ENCODE measurements around the gene NEUROG1.
A peak's percentile ranks its signal among the peaks of the same experiment; 100 is the strongest.

The NEUROG1 gene, protein sequence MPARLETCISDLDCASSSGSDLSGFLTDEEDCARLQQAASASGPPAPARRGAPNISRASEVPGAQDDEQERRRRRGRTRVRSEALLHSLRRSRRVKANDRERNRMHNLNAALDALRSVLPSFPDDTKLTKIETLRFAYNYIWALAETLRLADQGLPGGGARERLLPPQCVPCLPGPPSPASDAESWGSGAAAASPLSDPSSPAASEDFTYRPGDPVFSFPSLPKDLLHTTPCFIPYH

DNA sequence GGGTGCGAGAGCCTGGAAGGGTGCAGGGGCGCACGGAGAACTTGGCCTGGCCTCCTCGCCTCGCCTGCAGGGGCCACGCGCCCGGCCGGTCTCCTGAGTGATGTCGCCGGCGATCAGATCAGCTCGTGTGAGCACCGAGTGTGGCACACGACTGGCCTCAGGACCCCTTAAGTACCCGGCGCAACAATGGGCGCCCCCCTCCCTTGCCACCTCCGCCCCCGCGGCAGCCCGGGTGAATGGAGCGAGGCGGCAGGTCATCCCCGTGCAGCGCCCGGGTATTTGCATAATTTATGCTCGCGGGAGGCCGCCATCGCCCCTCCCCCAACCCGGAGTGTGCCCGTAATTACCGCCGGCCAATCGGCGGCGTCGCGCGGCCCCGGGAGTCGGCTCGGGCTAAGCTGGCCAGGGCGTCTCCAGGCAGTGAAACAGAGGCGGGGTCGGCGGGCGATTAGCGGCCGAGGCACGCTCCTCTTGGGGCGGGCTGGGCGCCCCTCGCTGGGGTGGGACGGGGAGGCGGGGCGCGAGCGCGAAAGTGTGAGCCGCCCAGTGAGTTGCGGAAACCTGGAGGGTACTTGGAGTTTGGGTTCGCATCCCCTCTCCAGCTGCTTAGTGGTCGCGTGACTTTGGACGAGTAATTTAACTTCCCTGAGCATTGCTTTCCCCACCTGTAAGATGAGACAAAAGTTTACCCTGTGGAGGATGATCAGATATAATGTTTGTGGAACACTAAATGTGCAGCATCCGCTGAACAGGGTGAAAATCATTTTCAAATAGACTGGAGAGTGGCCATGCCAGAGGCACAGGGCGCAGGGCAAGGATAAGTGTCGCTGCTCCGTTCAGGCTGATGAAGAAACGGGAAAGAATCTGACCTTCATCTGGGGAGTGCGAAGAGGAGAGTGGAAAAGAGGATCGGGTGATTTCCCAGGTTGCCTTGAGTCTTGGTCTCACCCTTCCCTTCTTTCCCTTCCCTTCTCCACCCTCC is at the start of gene NEUROG1:
Gene NEUROG1 (minus strand): TSS at position 145 of the 982 bp plus-strand sequence. CDS start 274 bp downstream, outside the sequence.
- peak; percentile 22 for DNase-seq

DNA sequence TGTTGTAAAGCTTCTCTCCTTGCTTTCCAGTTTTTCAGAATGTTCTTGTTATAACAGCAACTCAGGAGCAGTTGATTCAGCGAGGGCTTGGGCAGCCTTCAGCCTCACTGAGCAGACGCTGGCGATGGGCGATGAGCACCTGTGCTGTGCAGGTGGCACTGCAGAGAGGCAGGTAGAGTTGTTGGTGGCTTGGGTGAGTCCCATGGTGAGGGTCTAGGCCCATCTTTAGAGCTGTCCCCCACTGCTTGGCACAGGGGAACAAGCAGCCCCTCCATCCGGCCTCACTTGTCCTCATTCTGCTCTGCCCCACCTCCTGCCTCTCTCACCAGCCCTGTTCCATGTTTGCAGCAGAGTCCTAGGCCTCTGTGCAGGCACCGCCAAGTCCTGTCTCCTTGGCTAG is 49.2 kb upstream of the NEUROG1 start:
- DNase-seq, result no peak

DNA sequence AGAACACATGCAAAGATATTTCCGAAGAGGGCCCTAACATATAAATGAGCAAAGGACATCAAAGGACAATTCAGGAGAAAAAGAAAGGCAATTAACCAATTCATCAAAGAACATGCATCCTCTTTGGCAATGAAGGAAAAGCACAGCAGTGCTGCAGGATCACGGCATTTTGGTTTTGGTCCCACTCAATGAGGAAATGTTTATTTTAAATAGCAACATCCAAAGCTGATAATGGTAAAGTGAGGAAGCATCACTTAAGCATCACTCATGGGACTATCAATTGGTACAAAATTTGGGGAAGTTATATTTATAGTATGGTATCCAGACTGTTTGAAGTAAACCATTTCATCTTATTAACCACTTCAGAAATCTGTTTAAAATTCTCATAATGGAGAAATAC is 48.5 kb upstream of the NEUROG1 start:
- no peak for DNase-seq

DNA sequence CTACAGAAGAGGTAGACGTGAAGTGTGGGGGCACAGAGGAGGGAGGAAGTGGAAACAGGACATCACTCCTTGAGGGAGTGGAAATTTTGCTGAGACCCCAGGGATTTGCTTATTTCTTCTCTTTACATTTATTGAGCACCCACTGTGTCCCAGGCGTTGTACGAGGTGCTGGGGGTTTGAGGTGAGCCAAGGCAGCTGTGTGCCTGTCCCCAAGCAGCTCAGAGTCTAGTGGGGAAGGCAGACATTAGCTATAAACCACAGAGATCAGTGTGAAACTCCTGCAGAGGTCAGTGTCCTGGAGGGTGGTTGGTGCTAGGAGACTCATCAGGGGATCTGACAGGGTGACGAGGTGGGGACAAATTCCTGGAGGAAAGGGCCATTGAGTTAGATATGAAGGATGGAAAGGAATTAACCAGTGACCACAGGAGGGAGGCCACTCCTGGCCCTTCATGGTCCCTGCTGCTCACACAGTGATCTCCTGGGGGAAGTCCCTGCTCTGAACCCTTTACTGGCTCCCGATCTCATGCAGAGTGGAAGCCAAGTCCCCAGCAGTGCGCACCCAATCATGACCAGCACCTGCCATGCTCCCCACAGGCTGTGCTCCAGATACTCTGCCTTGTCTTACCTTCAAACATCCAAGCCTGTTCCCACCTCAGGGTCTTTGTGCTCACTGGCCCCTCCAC is 46.5 kb upstream of the NEUROG1 start:
- DNase-seq, result no peak

DNA sequence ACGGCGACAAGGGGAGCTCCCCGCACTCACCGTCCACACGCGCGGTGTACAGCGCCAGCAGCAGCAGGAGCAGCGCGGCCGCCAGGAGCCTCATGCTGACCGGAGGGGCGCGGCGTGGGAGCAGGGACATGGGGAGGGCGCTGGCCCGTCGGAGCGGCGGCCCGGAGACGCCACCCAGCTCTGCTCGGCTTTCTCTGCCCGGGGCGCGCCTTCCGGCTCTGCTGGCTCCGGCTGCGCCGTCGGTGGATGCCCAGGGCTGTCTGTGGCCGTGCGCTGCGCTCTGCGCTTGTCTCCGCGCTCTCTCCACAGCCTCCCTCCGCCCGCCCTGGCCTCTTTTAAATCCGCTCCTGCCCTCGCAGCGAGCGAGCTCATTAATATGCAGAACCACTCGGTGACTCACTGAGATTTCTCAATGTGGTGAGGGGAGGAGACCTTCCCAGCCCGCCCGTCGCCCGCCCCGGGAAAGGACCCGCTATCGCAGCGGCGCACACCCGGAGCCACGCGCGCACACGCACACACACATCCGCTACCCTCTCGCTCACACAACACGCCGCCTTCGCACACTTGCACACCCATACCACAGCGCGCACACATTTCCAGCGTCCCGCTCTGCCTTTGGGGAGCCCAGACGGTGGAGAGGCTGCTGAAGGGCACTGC is 43.0 kb upstream of the NEUROG1 start, which contains the start of gene CXCL14:
Gene CXCL14 (minus strand): TSS at position 307 of the 657 bp plus-strand sequence. CDS start 213 bp downstream, at position 94.
- DNase-seq, result no peak

DNA sequence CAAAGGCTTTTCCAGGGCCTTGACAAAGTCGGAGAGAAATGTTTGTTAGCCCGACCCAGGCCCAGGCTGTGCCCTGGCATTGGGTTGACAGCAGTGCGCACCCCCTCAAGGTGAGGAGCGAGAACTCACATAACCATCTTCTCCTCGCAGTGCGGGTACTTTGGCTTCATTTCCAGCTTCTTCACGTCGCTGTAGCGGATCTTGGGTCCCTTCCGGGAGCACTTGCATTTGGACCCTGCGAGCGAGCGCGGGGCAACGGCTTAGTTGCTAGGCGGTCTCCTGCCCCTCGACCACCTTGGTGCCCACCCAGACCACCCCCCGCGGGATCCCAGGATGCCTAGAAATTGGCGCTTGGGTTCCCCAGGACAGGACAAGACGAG is 42.5 kb upstream of the NEUROG1 start:
- DNase-seq, result no peak

DNA sequence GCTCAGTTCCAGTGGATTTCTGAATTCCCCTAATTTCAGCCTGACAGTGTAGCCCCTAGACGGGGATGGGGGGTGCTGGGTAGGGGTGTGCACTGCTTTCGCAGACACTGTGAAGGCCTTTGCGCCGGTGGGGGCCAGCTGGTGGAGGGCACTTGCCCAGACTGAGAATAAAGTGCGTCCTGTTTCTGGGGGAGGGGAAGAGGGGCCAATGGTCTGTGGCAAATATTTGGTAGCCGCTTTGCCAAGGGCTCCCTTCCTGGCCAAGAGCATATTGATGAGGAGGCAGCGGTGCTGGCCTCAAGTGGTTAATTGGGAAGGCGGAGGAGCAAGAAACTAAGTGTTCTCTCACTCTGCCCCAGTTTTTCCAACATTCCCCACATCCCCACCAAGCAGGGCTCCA is 41.7 kb upstream of the NEUROG1 start:
- DNase-seq, result no peak

DNA sequence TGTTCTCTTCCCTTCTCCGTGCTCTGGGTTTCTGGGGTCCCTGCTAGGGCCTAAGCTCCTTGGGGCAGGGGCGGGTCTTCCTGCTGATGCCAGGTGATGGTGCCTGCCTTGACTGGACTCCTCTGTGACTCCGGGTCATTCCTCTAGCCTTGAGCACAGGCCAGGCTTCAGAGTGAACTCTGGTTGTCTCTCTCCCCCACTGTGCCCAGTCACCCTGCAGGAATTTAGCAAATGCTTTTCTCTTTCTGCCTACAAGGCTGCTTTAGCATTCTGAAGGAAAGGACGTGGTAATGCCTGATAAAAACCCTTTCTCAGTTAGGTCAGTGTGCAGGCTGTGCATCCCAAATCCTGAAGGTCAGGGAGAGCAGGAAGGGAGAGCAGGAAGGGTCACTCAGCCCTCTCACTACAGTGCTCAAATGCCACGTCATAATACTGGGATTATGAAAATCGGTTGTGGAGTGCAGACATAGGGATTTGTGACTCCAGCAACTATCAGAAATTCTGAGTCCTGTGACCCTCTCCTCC is 40.4 kb upstream of the NEUROG1 start:
- DNase-seq, result no peak

DNA sequence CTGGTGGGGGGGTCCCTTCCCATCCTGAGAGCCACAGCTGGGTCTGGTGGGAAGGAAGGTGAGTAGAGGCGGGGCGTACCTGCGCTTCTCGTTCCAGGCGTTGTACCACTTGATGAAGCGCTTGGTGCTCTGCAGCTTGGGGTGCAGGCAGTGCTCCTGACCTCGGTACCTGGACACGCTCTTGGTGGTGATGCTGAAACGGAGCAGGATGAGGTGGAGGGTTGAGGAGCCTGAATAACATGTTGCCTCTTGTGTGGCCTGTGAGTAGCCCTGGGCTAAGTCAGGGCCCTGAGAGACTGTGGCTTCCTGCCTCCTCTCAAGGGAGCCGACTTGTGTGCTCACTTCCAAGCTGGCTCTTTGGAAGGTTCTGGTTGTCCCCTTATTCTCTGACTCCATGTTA is 38.7 kb upstream of the NEUROG1 start:
- no peak for DNase-seq

DNA sequence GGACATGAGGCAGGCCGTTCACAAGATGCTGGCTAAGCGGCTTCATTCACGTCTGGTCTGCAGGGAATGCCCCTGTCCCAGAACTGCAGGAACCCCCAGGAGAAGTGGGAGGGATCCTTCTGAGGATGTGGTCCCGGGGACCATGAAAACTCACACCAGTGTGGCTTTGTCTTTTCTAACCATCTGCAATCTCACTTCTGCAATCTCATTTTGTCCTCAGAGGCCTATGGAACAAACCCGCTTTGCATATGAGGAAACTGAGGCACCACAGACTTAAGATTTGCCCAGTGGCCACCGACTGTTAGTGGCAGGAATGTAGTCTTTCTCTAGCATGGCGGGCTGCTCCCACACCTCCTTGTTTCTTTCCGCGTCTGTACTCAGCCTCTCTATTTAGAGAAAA is 36.1 kb upstream of the NEUROG1 start:
- no peak for DNase-seq

DNA sequence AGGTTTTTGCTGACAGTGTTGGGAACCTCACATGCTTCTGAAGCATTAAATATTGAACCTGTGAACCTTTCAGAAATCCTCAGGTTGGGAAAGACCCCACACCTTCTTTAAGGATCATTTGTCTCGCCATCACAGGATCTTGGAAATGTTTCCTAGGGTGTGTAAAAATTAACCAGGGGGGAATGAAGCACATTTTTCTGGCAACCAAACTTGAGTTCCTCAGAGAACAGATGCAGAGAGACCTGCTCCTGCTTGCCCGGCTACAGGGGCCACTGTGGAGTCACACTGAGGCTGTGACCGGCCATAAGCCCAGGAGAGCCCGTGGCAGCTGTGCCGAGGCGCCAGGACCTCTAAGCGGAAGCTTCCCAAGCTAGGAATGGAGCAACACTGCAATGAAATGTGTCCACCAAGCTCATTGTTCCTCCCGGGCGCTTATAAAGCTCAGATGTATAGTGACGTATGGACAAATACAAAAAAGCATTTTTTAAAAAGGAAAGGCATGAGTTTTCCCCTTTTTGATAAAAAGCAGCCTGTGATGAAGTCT is 35.4 kb upstream of the NEUROG1 start:
- DNase-seq, result no peak

DNA sequence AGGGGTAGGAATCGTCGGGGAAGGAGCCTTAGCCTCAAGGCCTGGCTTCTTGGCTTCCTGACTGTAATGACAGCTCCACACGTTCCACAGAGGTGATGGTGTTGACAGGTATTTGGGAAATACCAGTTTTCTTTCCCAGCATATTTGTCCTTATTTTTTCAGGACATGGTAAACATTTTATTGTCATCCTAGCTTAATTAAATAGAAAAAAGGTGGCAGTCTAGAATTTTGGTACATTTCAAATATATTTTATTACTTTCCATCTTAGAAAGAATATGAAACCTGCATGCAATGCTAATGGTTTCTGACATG is 34.6 kb upstream of the NEUROG1 start:
- no peak for DNase-seq

DNA sequence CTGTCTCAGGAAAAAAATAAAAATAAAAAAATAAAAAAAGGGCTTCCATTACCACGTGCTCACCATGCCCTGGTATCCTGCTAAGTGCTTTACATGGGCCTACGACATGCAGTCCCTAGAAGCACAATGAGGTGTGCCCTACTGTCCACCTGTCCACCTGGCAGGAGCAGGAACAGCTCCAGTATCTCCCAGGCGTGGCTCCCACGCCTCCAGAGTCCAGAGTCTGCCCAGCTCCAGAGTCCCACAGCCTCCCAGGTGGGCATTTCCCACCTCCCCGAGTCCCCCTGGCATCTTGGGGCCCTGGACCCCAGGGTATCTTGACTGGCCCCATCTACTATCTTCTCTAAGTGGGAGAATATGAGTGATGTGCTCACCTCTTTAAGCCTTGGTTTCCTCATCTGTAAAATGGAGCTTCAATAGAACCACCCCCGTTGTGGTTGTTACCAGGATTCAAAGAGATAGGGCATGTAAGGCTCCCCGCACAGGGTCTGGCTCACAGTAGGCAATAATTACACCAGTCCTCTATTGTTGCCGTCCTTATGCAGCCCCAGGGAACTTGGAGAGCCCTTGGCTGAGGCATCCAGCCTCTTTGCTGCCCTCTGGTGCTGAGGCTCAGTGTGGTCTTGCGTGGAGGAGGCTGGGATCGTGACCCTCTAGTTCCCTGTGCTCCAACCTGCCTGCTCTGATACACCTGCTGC is 34.1 kb upstream of the NEUROG1 start:
- DNase-seq, result no peak

DNA sequence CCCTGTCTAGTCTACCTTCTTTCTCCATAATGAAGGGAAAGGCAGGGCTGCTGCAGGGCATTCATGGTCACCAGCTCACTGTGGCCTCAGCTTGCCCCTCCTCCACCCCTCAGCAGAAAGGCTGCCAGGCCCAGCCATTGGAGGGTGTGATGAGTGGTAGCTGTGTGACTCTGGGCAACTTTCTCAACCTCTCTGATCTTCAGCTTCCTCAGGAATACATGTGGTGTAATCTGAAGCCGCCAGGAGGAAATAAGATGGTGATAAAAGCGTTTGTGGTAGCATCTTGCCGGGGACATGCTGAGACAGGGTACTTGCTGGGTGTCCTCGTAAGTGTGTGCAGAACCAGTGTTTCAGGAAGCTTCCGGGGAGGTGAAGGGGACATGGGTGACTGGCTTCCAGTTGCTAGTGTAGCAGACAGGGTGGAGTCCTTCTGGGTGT is 33.2 kb upstream of the NEUROG1 start:
- DNase-seq, result no peak

DNA sequence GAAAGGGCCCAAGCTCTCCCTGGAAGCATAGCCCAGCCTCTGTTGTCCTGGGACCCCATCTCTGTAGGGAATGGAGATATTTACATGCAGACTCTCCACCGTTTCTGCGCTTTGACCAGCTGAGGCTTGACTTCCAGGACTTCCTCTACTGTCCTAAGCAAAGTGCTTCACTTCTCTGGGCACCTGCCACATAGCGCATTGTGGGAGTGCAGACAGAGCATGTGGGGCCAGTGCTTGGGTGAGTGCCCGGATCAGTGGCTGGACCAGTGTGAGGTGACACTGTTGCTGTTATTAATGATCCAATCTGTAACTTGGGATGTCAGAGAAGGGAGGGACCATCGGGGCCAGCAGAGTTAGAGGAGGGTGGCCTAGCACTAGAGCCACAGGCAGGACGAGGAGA is 32.5 kb upstream of the NEUROG1 start:
- DNase-seq, result no peak

DNA sequence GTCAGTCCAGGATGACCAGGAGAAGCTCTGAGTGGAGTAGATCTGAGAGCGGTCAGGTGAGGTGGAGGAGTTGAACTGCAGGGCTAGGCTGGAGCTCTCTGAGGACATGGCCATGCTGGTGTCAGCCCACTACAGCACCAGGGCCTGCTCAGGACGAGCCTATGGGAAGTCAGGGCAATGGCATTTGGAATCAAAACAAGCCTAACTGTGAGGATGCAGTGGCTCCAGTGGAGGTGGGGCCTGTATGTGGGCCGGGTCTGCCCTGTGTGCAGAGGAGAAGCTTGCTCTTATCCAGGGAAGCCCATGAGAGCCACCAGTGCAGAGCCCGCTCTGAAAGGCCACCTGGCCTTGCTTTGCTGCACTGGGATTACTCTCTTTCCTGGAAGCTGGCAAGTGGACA is 31.9 kb upstream of the NEUROG1 start:
- DNase-seq, result no peak

DNA sequence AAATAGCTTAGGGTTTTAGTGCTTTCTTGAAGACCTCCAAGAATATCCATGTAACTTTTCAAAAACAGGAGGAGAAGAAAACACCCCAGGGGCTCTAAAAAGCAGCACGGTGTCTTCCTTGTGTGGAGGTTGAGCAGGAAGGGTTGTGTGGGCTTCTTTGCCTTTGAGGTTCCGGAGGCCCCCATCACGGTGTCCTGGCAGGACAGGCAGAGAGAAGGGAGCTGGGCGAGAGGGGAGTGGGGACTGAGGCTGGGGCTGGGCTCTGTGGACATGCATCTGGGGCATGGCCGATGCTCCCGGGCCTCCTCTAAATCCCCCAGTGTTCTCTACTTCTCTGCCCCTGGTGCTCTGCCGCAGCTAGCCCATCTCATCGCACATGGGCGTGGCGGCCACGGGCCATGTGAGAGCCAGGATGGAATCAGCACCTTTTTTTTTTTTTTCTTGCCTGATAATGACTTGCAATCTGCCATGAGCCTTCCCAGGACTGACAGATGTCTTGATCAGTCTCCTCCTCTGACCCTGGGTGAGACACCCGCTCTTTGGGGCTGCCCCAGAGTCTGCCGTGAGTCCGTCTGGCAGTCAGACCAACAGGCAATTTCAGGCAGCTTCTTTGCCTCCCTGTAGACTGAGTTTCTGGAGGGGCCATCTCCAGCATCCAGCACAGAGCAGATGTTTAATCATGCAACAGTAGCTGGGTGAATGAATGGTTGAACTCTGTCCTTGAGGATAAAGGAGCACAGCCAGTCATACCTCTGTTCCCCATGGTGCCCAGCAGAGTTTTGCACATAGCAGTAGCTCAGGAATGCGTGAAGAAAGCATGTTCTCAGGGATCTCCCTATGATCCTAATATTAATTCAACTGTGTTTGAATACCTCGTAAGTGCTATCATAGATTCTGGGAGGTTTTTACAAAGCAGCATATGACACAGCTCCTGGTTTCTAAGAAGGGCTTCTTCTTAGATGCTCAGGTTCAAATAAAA is 30.9 kb upstream of the NEUROG1 start:
- DNase-seq, result no peak

DNA sequence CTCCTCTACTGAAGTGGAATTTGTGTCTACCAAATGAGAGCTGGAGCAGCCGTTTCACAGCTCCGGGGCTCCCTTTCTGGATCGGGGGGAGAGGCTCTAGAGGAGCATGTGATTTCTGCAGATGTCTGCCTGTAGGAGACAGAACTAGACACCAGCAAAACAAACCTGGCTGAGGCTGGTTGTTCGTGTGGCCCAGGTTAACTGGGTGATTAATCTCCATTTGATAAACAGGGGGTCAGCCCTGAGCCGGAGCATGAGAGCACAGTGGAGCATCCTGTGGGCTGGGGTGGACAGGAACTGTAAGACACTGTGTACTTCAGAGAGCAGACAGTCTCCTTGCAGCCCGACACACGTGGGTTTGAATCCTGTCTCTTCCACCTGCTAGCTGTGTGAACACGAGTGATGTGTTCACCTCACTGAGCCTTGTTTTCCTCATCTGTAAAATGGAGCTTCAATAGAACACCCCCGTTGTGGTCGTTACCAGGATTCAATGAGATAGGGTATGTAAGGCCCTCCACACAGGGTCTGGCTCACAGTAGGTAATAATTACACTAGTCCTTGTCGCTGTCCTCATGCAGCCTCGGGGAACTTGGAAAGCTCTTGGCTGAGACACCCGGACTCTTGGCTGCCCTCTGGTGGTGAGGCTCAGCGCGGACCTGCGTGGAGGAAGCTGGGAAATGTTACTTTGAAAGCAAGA is 30.1 kb upstream of the NEUROG1 start:
- peak; percentile 19 for DNase-seq

DNA sequence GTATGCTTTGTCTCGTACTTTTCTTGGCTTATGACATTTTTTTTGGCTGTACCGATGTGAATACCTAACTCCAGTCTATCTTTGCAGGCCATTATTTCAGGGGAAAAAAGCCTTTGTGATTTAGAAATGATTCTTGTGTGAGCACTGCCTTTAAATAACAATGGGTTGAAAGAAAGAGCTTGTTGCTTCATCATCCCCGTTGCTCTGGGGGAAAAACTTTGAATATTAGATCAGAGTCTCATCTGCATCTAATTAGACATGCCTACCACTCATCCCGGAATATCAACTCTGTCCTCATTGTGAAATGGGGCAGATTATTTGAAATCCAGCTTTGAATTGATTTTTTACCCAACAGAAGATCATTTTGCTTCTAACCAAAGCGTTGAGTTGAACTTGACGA is 29.5 kb upstream of the NEUROG1 start:
- DNase-seq, result no peak

DNA sequence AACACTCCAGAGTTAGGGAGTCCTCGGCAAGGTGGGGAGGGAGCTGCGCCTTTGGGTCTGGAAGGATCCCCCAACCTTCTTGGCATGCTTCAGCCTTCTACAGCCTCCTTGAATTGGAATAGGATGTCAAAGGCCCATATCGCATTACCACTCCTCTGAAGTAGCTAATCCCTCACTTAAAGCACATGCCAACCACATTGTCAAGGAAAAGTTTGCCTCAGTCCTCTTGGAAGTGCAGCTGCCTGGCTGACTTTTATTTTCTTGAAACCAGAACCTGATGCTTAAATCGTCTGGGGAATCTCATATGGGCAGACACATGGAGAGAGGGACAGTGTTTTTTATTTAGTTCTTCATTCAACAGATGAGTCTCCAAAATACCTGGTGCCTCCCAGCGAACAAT is 28.6 kb upstream of the NEUROG1 start:
- DNase-seq, result no peak
